Adrenal gland (tissue), 12 donors: Measurements from ENCODE around the gene KRTAP9-2. TPM values are rescaled to one million over a fixed set of nuclear protein-coding genes. Genes with fewer than 3 reads are reported as not detected.
"Not testable (repeated sequence)": the region's sequence is repeated elsewhere in the genome, so short reads cannot be mapped to it uniquely, and the experiment has no call there.

ENCODE experiments used
- DNase-seq, 7 donors: peaks; one replicate each; pipeline ENCODE4 v3.0.0-alpha.2; 2019 to 2020
- H3K27ac ChIP-seq, 5 donors: fragments of 200-600 bp; sonication (generic) in 4 of 5; 1 replicate in 3 of 5; 2 replicates in 2 of 5; pipeline versions ENCODE4 v1.5.1 to v1.8.0; 2016 to 2020; ENCODE audit warnings: mild to moderate bottlenecking in 1 of 5
- H3K27me3 ChIP-seq: fragments of 200-600 bp; 2 replicates; pipeline ENCODE4 v1.8.0; 2021
- H3K36me3 ChIP-seq, 2 donors: fragments of 200-600 bp; replicated peaks in 1 of 2; 1 replicate in 1 of 2; 2 replicates in 1 of 2; pipeline versions ENCODE4 v1.5.1 to v1.8.0; 2018 to 2022
- H3K4me1 ChIP-seq, 2 donors: fragments of 200-600 bp; replicated peaks in 1 of 2; 1 replicate in 1 of 2; 2 replicates in 1 of 2; pipeline versions ENCODE4 v1.5.1 to v1.8.0; 2018 to 2021
- H3K4me3 ChIP-seq, 4 donors: fragments of 200-600 bp; sonication (generic) in 3 of 4; one replicate each; pipeline ENCODE4 v1.5.1; 2016 to 2018
- H3K9me3 ChIP-seq, 3 donors: fragments of 200-600 bp; sonication (generic) in 1 of 3; replicated peaks in 1 of 3; 1 replicate in 2 of 3; 2 replicates in 1 of 3; pipeline versions ENCODE4 v1.5.1 to v1.8.0; 2016 to 2021
- POLR2A ChIP-seq, 2 donors: fragments of 450-650 bp; IDR thresholded peaks; one replicate each; pipeline ENCODE4 v1.6.1; 2017; ENCODE audit warnings: antibody characterized with exemption in 2 of 2, mild to moderate bottlenecking in 2 of 2, moderate library complexity in 1 of 2
- WGBS, 4 donors: extraction: QIAGEN DNeasy Blood & Tissue Kit in 2 of 4; methylation state at CpG; one replicate each; pipeline versions ENCODE4 v1.1.5 to v1.1.7; 2013 to 2017; 5-methylcytosine and 5-hydroxymethylcytosine counted together
- intact Hi-C, 2 donors: fragments of 100-400 bp; cut with DNase I; formaldehyde crosslinking; loops; one replicate each; pipeline versions ENCODE4 v1.14.1 to v1.15.0; 2022 to 2023
- polyA plus RNA-seq, 3 donors: library from polyadenylated mRNA; stranded (reverse); fragments of 200-250 nt in 2 of 3; fragments of 350-450 nt in 1 of 3; fragmentation: Illumina TruSeq in 1 of 3; extraction: RNeasy Lipid Tissue Mini Kit (QIAGEN cat#74804) in 1 of 3; gene quantifications; one replicate each; pipeline ENCODE4 v1.2.3, GENCODE V29; 2013 to 2014
- total RNA-seq, 9 donors: library from RNA; depleted of rRNA in 4 of 9; stranded (reverse); fragments of >200 nt in 4 of 9; fragments of 120-200 nt in 1 of 9; fragmentation: NEBNext Ultra II Directional in 1 of 9; extraction: Animal tissue kit (Norgen Biotek cat#: 25700) in 1 of 9; gene quantifications; one replicate each; pipeline versions ENCODE4 v1.1.0 to v1.2.4, GENCODE V29; 2013 to 2023
- TF ChIP-seq, protein P1 (sequence below), 6 experiments: fragments of 450-650 bp in 4 of 6; fragments of 200-600 bp in 2 of 6; sonication (generic) in 1 of 6; IDR thresholded peaks; 1 replicate in 5 of 6; 2 replicates in 1 of 6; pipeline versions ENCODE4 v1.5.1 to v1.8.0; 2016 to 2021; ENCODE audit warnings: antibody characterized with exemption in 6 of 6, mild to moderate bottlenecking in 2 of 6, moderate library complexity in 1 of 6
- donor health status: healthy with polysubstance abuse.
- donor health status: Bipolar disorder and iron deficiency.
- donor health status: DM: yes; HTN: yes; CAD: no.
- donor health status: DM: no; HTN: no; CAD: no.
- donor health status: DM: no; HTN: no; CAD: no.
- donor health status: DM: yes; HTN: yes; CAD: no.

KRTAP9-2 gene
- total and polyA plus RNA-seq, 12 donors, result not detected

DNA sequence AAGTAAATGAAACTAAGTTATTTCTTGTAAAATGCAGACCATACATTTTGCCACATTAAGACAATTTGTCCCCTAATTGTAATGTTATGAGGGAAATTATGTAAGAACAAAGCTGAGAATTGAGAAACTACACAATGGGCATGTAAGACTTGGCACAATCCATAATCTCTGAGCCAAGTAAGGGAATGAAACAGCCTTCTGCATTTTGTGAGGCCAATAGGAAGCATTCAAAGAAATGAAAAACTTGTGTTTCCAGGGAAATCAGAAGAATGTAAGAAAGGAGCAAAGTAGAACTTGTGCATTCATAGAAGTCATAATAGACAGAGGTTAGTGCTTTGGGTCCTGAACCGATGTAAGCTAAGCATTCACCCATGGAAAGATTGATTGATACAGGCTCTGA is 24.8 kb downstream of the KRTAP9-2 start:
- TF ChIP-seq POLR2A (IDR thresholded peaks at IDR 0.05), result no peak
- TF ChIP-seq, protein P1, sequence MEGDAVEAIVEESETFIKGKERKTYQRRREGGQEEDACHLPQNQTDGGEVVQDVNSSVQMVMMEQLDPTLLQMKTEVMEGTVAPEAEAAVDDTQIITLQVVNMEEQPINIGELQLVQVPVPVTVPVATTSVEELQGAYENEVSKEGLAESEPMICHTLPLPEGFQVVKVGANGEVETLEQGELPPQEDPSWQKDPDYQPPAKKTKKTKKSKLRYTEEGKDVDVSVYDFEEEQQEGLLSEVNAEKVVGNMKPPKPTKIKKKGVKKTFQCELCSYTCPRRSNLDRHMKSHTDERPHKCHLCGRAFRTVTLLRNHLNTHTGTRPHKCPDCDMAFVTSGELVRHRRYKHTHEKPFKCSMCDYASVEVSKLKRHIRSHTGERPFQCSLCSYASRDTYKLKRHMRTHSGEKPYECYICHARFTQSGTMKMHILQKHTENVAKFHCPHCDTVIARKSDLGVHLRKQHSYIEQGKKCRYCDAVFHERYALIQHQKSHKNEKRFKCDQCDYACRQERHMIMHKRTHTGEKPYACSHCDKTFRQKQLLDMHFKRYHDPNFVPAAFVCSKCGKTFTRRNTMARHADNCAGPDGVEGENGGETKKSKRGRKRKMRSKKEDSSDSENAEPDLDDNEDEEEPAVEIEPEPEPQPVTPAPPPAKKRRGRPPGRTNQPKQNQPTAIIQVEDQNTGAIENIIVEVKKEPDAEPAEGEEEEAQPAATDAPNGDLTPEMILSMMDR (IDR thresholded peaks at IDR 0.05), result no peak
- Histone ChIP-seq H3K27ac (no peak overlapping the region), H3K36me3 (no peaks in the 10 kb centered on the region), H3K27me3 (peaks cover 12% of the 10 kb centered on the region), H3K4me1 (no peaks in the 10 kb centered on the region), H3K9me3 (no peaks in the 10 kb centered on the region), H3K4me3 (no peak overlapping the region)
- DNase-seq, result no peak
- intact Hi-C loops, result no loop called here
- WGBS, 4 donors, result 82 to 91% (median 88%) methylated on average over 1 of the region's 1 CpG

DNA sequence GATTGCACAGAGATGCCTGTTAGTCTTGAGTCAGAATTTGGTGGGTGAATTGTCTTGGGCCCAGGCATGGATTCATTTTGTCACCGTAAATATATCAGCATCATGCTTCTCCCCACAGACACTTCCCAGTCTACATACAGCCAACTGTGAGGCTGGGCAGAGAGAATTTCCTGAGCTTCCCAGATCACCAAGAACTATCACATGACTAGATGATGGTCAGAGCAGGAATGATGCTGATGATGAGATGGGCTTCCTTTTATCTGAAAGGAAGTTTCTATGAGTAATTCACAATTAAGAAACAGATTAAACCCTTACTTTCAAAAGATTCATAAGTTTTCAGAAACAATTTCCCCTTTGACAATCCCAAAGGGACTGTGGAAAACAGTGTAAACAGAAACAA is 28.4 kb downstream of the KRTAP9-2 start:
- H3K27me3 ChIP-seq, result peaks cover 18% of the 10 kb centered on the region
- WGBS, 4 donors, result 0 to 62% (median 21%) methylated on average over 1 of the region's 1 CpG
- no peaks in the 10 kb centered on the region for H3K4me1 ChIP-seq
- no peak overlapping the region for H3K4me3 ChIP-seq
- H3K9me3 ChIP-seq, result no peaks in the 10 kb centered on the region
- H3K27ac ChIP-seq, result no peak overlapping the region
- TF ChIP-seq POLR2A (IDR thresholded peaks at IDR 0.05), result no peak
- TF ChIP-seq, protein P1 (IDR thresholded peaks at IDR 0.05), result no peak
- no peaks in the 10 kb centered on the region for H3K36me3 ChIP-seq
- DNase-seq, result no peak
- intact Hi-C loops, result no loop called here

DNA sequence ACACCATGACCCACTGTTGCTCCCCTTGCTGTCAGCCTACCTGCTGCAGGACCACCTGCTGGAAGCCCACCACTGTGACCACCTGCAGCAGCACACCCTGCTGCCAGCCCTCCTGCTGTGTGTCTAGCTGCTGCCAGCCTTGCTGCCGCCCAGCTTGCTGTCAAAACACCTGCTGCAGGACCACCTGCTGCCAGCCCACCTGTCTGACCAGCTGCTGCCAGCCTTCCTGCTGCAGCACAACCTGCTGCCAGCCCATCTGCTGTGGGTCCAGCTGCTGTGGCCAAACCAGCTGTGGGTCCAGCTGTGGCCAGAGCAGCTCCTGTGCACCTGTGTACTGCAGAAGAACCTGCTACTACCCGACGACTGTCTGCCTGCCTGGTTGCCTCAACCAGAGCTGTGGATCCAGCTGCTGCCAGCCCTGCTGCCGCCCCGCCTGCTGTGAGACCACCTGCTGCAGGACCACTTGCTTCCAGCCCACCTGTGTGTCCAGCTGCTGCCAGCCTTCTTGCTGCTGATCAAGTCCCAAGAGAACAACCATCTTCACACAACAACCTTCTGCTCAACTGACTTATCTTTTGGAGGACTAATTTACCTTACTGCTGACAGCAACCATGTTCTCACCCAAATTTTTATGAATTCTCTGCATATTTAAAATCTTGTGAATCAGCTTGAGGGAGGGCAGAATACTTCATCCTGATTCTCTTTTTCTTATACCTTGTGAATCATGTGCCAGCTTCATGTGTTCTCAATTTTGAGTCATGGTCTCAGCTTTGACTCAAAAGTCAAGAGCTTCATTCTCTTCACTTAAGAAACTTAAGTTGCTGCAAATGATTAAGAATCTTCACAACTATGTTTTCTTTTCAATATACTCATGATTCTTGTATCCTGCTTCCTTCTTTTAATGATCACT is 29.2 kb downstream of the KRTAP9-2 start, which contains the start of gene KRTAP9-9:
TSS of gene KRTAP9-9 (plus strand) at position 4 of the 910 bp plus-strand sequence.
- H3K4me1 ChIP-seq, H3K4me3 ChIP-seq, intact Hi-C loops, DNase-seq, H3K9me3 ChIP-seq, H3K36me3 ChIP-seq, H3K27ac ChIP-seq: not testable (repeated sequence)
- peaks cover 18% of the 10 kb centered on the region for H3K27me3 ChIP-seq
- 64 to 88% (median 83%) methylated on average over 3 to 5 of the region's 5 CpGs; no CpG with 5 or more reads in 1 of the 4 donors for WGBS, 4 donors

DNA sequence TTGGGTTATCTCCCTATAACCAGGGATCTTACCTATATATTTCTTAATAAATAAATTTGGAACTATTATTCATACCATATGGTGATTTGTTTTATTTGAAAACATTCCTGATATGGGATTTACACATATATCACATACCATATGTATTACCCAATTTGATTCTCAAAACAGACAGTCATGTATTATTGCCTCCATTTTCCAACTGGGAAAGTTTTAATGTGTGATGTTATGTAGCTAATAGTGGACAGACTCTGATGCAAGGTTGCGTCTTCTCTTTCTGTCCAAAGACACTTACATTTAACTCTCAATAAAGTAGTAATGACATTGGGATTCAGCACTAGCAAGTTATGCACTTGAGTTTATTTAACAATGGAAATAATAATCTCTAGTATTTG is 29.8 kb downstream of the KRTAP9-2 start:
- Histone ChIP-seq H3K36me3 (no peaks in the 10 kb centered on the region), H3K4me1 (no peaks in the 10 kb centered on the region), H3K27me3 (peaks cover 18% of the 10 kb centered on the region), H3K27ac (no peak overlapping the region), H3K4me3 (no peak overlapping the region), H3K9me3 (no peaks in the 10 kb centered on the region)
- no peak for DNase-seq
- no peak for TF ChIP-seq POLR2A (IDR thresholded peaks at IDR 0.05)
- TF ChIP-seq, protein P1 (IDR thresholded peaks at IDR 0.05), result no peak
- WGBS, 4 donors, result 75 to 90% (median 87%) methylated on average over 1 of the region's 1 CpG
- intact Hi-C loops, result no loop called here

DNA sequence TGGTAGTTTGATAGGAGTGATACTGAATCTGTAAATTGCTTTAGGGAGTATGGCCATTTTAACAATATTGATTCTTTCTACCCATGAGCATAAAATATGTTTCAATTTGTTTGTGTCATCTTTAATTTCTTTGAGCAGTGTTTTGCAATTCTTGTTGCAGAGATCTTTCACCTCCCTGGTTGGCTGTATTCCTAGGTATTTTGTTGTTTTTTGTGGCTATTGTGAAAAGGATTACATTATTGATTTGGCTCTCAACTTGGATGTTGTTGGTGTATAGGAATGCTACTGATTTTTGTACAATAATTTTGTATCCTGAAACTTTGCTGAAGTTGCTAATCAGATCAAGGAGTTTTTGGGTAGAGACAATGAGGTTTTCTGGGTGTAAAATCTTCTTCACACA is 32.0 kb downstream of the KRTAP9-2 start:
- TF ChIP-seq, protein P1 (IDR thresholded peaks at IDR 0.05), result no peak
- TF ChIP-seq POLR2A (IDR thresholded peaks at IDR 0.05), result no peak
- DNase-seq, result no peak
- Histone ChIP-seq H3K9me3 (no peaks in the 10 kb centered on the region), H3K4me1 (no peaks in the 10 kb centered on the region), H3K36me3 (no peaks in the 10 kb centered on the region), H3K4me3 (no peak overlapping the region), H3K27ac (no peak overlapping the region), H3K27me3 (peaks cover 6% of the 10 kb centered on the region)
- intact Hi-C loops, result no loop called here
